Astrocyte (in vitro differentiated cells and primary cell): ENCODE data around the gene STON1. TPM values are rescaled to one million over a fixed set of nuclear protein-coding genes. Genes with fewer than 3 reads are reported as not detected.

Source experiments
- DNase-seq: peaks from one replicate; pipeline ENCODE4 v3.0.0-alpha.2; 2010; ENCODE audit warnings: low read depth
- FAIRE-seq: peaks from 2 replicates; lab custom pipeline; 2011; peaks lifted over from hg19 to GRCh38; lab: Jason Lieb, UNC
- H2AFZ ChIP-seq: 2 replicates; pipeline ENCODE4 v1.6.0; 2012; ENCODE audit warnings: low read depth, low read length, inconsistent platforms
- H3K27ac ChIP-seq: 2 replicates; pipeline ENCODE4 v1.5.1; 2011; ENCODE audit warnings: low read depth, low read length, inconsistent platforms
- H3K27me3 ChIP-seq: 2 replicates; pipeline ENCODE4 v1.6.0; 2011; ENCODE audit warnings: low read length, inconsistent platforms; ENCODE audit not compliant: insufficient read depth
- H3K36me3 ChIP-seq: 2 replicates; pipeline ENCODE4 v1.5.1; 2011; ENCODE audit warnings: low read length, inconsistent platforms; ENCODE audit not compliant: insufficient read depth
- H3K4me1 ChIP-seq: 2 replicates; pipeline ENCODE4 v1.5.1; 2011; ENCODE audit warnings: low read length, inconsistent platforms; ENCODE audit not compliant: insufficient read depth
- H3K4me2 ChIP-seq: 2 replicates; pipeline ENCODE4 v1.6.0; 2012; ENCODE audit warnings: low read length, inconsistent platforms
- H3K4me3 ChIP-seq: 2 replicates; pipeline ENCODE4 v1.5.1; 2011; ENCODE audit warnings: low read depth, mild to moderate bottlenecking, low read length, inconsistent platforms; ENCODE audit not compliant: insufficient read depth
- H3K79me2 ChIP-seq: 2 replicates; pipeline ENCODE4 v1.6.0; 2012; ENCODE audit warnings: mild to moderate bottlenecking, low read length, inconsistent platforms; ENCODE audit not compliant: insufficient read depth
- H3K9ac ChIP-seq: 2 replicates; pipeline ENCODE4 v1.6.0; 2012; ENCODE audit warnings: mild to moderate bottlenecking, low read length, inconsistent platforms
- H3K9me3 ChIP-seq: 2 replicates; pipeline ENCODE4 v1.5.1; 2012; ENCODE audit warnings: low read depth, mild to moderate bottlenecking, low read length, inconsistent platforms; ENCODE audit not compliant: insufficient read depth
- H4K20me1 ChIP-seq: 2 replicates; pipeline ENCODE4 v1.6.0; 2012; ENCODE audit warnings: low read length, inconsistent platforms; ENCODE audit not compliant: insufficient read depth
- H3K27ac Mint-ChIP-seq: one replicate; pipeline ENCODE4 v1.8.0; 2021; ENCODE audit warnings: mild to moderate bottlenecking, mixed read lengths; ENCODE audit not compliant: unreplicated experiment
- H3K27me3 Mint-ChIP-seq: one replicate; pipeline ENCODE4 v1.8.0; 2021; ENCODE audit warnings: low read depth, mixed read lengths; ENCODE audit not compliant: unreplicated experiment
- H3K36me3 Mint-ChIP-seq: one replicate; pipeline ENCODE4 v1.8.0; 2021; ENCODE audit warnings: low read depth, mixed read lengths; ENCODE audit not compliant: unreplicated experiment
- H3K4me1 Mint-ChIP-seq: one replicate; pipeline ENCODE4 v1.8.0; 2021; ENCODE audit warnings: low read depth, mixed read lengths; ENCODE audit not compliant: unreplicated experiment
- H3K4me3 Mint-ChIP-seq: one replicate; pipeline ENCODE4 v1.8.0; 2021; ENCODE audit warnings: mild to moderate bottlenecking, moderate library complexity, mixed read lengths; ENCODE audit not compliant: unreplicated experiment
- H3K9me3 Mint-ChIP-seq: one replicate; pipeline ENCODE4 v1.8.0; 2021; ENCODE audit warnings: mild to moderate bottlenecking, mixed read lengths; ENCODE audit not compliant: unreplicated experiment
- EZH2 ChIP-seq: IDR thresholded peaks from 2 replicates; pipeline ENCODE4 v1.6.1; 2012; ENCODE audit warnings: mild to moderate bottlenecking, low read length, inconsistent platforms; ENCODE audit not compliant: insufficient read depth
- total RNA-seq: library from RNA; stranded (reverse); gene quantifications from 2 replicates; pipeline ENCODE4 v1.2.1, GENCODE V29; 2021
- TF ChIP-seq, protein P1 (sequence below): IDR thresholded peaks from 2 replicates; pipeline ENCODE4 v1.5.1; 2011; ENCODE audit warnings: low read depth, mild to moderate bottlenecking, inconsistent platforms, low read length, moderate library complexity; ENCODE audit not compliant: insufficient read depth

STON1 gene
- total RNA-seq, 1 donor from 2014 or later: 7.3 TPM

DNA sequence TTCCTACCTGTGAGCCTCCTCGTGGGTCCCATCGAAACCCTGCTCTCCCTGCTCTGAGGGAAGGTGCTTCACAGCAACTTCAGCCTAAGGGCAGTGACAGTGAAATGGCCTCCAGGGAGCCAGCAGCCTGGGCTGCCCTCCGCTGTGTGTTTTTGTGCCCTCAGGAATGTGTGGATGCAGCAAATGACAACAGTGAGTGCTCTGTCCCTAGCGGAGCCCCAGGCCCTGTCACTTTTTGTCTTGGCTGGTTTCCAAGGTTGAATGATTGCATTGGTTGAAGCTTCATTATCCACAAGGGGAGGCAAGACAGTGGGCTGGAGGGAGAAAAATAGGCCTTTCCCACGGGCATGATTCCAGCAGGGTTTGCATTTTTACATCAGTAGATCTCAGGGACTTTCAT lies 42.9 kb downstream of the STON1 start:
- Histone ChIP-seq H3K9me3 (no peaks in the 10 kb centered on the region), H2AFZ (no peak overlapping the region), H3K9ac (no peak overlapping the region), H3K4me2 (no peak overlapping the region), H3K4me3 (no peak overlapping the region), H3K27ac (no peak overlapping the region), H3K79me2 (no peaks in the 10 kb centered on the region), H3K36me3 (no peaks in the 10 kb centered on the region), H3K27me3 (no peaks in the 10 kb centered on the region), H4K20me1 (no peaks in the 10 kb centered on the region), H3K4me1 (no peaks in the 10 kb centered on the region)
- H3K36me3 Mint-ChIP-seq: no peaks in the 10 kb centered on the region
- DNase-seq: no peak
- peaks cover 3% of the 10 kb centered on the region for H3K4me1 Mint-ChIP-seq
- FAIRE-seq: no peak
- H3K27ac Mint-ChIP-seq: no peak overlapping the region
- no peak for TF ChIP-seq EZH2
- TF ChIP-seq, protein P1, sequence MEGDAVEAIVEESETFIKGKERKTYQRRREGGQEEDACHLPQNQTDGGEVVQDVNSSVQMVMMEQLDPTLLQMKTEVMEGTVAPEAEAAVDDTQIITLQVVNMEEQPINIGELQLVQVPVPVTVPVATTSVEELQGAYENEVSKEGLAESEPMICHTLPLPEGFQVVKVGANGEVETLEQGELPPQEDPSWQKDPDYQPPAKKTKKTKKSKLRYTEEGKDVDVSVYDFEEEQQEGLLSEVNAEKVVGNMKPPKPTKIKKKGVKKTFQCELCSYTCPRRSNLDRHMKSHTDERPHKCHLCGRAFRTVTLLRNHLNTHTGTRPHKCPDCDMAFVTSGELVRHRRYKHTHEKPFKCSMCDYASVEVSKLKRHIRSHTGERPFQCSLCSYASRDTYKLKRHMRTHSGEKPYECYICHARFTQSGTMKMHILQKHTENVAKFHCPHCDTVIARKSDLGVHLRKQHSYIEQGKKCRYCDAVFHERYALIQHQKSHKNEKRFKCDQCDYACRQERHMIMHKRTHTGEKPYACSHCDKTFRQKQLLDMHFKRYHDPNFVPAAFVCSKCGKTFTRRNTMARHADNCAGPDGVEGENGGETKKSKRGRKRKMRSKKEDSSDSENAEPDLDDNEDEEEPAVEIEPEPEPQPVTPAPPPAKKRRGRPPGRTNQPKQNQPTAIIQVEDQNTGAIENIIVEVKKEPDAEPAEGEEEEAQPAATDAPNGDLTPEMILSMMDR: no peak
- H3K4me3 Mint-ChIP-seq: no peak overlapping the region
- H3K27me3 Mint-ChIP-seq: no peaks in the 10 kb centered on the region
- H3K9me3 Mint-ChIP-seq: no peaks in the 10 kb centered on the region

DNA sequence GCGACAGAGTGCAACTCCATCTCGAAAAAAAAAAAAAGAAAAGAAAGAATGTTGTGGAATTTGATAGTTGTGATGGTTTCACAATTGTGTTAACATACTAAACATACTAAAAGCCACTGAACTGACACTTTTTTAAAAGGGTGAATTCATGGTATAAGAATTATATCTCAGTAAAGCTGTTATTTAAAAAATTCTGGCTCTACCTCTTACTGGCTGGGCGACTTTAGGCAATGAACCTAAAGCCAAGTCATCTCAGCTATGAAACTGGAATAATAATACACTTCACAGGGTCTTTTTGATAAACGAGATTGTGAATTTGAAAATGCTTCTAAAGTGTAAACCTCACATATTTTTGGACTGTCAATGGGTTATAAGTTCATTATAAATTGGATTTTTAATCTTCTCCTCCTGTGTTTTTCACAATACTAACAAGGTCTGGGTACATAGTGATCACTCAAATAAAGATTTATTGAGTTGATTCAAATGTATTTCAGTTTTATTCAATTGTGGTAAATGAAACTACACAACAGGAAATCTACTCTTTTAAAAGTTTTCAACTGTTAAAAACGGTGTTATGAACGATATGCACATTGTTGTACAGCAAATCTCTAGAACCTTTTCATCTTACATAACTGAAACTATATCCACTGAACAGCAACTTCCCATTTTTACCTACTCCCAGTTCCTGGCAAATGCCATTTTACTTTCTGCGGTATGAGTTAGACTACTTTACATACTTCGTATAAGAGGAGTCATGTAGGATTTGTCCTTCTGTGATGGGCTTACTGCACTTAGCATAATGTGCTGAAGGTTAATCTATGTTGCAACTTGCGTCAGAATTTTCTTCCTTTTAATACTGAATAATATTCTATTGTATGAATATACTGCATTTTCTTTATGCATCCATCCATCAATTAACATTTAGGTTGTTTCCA lies 44.7 kb downstream of the STON1 start:
- no peak for FAIRE-seq
- no peak for DNase-seq
- Histone ChIP-seq H3K27ac (no peak overlapping the region), H3K4me2 (no peak overlapping the region), H3K4me3 (no peak overlapping the region), H4K20me1 (no peaks in the 10 kb centered on the region), H3K9me3 (no peaks in the 10 kb centered on the region), H2AFZ (no peak overlapping the region), H3K36me3 (no peaks in the 10 kb centered on the region), H3K27me3 (no peaks in the 10 kb centered on the region), H3K79me2 (no peaks in the 10 kb centered on the region), H3K9ac (no peak overlapping the region), H3K4me1 (no peaks in the 10 kb centered on the region)
- Mint-ChIP-seq H3K36me3 (peaks cover 2% of the 10 kb centered on the region), H3K27ac (no peak overlapping the region), H3K4me1 (peaks cover 3% of the 10 kb centered on the region), H3K27me3 (no peaks in the 10 kb centered on the region), H3K4me3 (no peak overlapping the region), H3K9me3 (no peaks in the 10 kb centered on the region)
- TF ChIP-seq, protein P1: no peak
- TF ChIP-seq EZH2: no peak

GRCh38 chr2:48578313-48578712 lies 48.4 kb downstream of the STON1 start:
- Histone ChIP-seq H3K9me3 (no peaks in the 10 kb centered on the region), H3K27ac (no peak overlapping the region), H3K79me2 (no peaks in the 10 kb centered on the region), H2AFZ (no peak overlapping the region), H3K4me2 (no peak overlapping the region), H3K36me3 (no peaks in the 10 kb centered on the region), H3K4me3 (no peak overlapping the region), H3K9ac (no peak overlapping the region), H3K4me1 (no peaks in the 10 kb centered on the region), H4K20me1 (no peaks in the 10 kb centered on the region), H3K27me3 (no peaks in the 10 kb centered on the region)
- FAIRE-seq: no peak
- Mint-ChIP-seq H3K9me3 (peaks cover 4% of the 10 kb centered on the region), H3K27ac (no peak overlapping the region), H3K4me3 (no peak overlapping the region), H3K4me1 (no peaks in the 10 kb centered on the region), H3K27me3 (no peaks in the 10 kb centered on the region), H3K36me3 (peaks cover 14% of the 10 kb centered on the region)
- no peak for TF ChIP-seq EZH2
- TF ChIP-seq, protein P1: no peak
- DNase-seq: no peak
